Measurements from ENCODE around the gene C13orf42.
"Not testable (repeated sequence)": the region's sequence is repeated elsewhere in the genome, so short reads cannot be mapped to it uniquely, and the experiment has no call there.

C13orf42 gene

GRCh38 chr13:51120873-51121272, 9.8 kb upstream of the C13orf42 start:
- not testable (repeated sequence) for DNase-seq (ENCODE audit: low spot score)

DNA sequence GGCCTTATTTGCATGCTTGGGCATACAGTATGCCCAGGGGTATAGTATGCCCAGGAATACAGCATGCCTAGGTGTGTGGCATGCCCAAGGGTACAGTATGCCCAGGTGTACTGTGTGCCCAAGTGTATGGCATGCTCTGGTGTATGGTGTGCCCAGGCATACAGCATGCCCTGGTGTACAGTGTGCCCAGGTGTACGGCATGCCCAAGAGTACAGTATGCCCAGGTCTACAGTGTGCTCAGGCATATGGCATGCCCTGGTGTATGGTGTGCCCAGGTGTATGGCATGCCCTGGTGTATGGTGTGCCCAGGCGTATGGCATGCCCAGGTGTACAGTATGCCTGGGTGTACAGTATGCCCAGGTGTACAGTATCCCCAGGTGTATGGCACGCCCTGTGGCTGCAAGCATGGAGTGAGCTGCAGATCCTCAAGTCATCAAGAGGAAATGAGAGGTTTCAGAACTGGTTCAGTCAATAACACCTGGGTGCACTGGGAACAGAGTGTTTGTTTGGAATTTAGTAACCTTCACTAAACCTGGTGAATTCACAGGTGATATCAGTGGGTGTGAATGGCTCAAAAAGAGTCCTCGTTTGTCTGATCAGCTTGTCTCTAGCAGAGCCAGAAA, 7.8 kb upstream of the C13orf42 start:
- DNase-seq (ENCODE audit: low spot score) = no peak

DNA sequence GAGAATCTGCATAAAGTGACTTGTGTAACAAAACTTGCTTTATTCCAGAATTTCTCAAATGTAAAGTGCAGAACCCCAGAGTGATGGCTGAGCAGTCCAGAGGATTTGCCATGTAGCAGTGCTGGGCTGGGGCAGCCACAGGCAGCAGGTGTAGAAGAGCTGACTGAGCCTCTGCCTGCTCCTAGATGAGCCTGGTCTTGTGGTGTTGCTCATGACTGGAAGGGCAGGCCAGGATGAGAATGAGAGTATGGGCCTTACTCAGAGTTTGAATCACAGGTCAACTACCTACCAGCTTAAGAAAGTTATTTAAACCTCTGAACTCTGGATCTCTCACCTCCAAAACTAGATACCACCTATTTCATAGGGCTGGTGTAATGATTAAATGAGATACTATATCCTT, 2.9 kb upstream of the C13orf42 start:
- no peak for DNase-seq (ENCODE audit: low spot score)

- no peak for DNase-seq (ENCODE audit: low spot score)
These were observed 2.3 kb upstream of the C13orf42 start for GRCh38 chr13:51113186-51113881.

DNA sequence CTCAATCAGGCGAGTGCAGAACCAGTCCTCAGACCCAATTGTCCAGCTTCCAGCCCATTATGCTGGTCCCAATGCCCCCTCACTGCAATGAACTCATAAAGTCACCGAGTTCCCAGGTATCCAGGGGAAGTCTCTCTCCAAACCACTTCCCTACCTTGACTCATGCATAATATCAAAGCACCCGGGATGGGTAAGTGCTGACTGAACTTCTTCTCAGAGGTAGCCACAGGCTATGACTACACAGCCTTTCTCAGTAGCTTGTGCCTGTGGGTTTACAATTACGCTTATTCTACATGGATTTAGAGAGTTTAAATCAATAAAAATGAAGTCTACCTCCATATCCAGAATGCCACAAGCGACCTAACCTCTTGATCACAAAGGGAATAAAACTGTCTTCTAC, 1.7 kb upstream of the C13orf42 start:
- no peak for DNase-seq (ENCODE audit: low spot score)

DNA sequence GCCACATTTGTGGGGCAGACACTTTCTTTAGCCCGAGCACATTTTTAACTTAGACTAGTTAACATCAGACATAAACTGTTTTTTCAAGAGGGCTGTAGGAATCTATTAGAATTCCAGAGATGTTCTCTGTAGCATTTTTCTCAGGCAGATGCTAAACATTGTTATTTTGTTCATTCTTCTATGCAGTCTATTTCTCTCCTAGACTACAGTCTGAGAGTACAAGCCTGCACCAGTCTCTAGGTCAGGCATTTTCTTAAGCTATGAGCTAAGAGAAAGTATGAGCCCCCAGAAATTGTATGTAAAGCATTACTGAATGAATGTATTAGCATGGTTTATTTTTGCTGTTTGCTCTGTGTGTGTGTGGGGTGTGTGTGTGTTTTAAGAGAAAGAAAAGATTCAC, 923 bp upstream of the C13orf42 start:
- no peak for DNase-seq (ENCODE audit: low spot score)

- DNase-seq (ENCODE audit: low spot score) = no peak
These were observed 3.1 kb downstream of the C13orf42 start for GRCh38 chr13:51107996-51108395.

GRCh38 chr13:51105046-51105445, 6.0 kb downstream of the C13orf42 start:
- DNase-seq (ENCODE audit: low spot score) = no peak

DNA sequence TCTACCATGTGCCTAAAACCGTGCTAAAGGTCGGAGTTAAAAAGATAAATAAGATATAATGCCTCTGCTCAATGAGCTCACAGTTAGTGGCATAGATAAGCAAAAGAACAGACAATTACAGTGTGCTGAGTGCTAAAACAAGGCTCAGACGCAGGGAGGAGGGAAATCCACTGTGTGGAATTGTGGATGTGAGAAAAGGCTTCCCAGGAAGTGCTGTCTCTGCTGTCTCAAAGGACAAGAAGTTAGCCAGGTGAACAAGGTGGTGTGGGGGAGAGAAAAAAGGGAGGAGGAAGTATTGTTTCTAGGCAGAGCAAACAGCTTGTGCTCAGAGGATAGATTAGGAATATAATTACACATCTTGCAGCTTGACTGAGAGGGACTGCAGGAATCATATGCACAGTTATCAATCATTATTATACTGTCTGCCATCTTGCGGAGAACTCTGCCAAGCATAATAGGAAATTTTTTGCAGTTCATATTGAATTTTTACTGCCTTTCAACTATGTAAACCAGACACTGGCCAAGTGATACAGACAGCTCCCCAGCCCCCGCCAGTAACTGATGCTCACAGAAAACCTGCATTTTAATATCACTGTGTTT, 9.3 kb downstream of the C13orf42 start:
- no peak for DNase-seq (ENCODE audit: low spot score)

DNA sequence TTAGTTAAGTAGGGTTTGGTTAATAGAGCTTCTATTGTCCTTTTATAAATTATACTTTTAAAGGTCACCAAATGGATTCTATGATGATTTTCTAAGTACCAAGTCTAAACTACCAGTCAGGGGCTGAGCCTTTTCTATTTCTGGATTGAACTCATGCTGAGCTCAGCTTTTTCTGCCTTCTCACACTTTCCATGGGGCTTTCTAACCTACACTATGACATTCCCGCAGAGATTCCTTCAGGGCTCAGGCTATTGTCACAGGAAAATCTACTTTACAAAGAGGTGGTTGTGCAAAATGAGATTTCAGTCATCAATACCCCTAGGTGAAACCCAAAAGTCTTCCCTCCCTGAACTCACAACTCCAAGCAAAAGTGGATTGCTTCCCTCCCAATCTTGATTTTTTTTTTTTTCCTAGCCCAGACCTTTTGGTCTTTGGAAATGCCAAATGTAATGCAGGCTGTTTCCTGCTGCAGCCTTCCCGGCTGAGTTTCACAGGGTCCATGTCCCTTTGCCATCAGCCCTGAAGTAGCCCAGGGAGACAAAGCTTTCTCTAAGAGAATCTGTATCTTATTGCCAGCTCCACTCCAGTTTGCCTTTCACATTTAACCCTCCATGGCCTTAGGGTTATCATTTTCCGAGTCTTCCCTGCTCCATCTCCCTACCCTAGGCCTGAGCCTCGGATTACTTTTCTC, 13.6 kb downstream of the C13orf42 start:
- DNase-seq (ENCODE audit: low spot score) = no peak

DNA sequence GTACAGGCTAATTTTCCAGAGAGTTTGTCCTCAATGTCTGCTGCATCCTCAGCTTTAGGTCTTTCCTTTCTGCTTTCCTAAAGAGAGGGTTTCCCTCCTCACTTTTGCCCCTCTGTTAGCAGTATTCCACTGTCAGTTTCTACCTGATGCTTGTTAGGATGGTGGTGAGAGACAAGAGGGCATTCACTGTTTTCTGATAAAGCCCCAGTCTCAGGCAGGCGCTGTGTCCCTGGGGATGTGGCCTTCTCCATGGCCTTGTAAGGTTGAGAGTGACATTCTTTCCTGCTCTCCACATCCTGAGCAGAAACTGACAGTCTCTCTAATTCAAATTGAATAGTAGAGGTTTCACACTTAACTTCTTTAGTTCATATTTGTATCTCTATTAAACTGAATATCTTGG, 14.9 kb downstream of the C13orf42 start:
- DNase-seq (ENCODE audit: low spot score) = no peak

DNA sequence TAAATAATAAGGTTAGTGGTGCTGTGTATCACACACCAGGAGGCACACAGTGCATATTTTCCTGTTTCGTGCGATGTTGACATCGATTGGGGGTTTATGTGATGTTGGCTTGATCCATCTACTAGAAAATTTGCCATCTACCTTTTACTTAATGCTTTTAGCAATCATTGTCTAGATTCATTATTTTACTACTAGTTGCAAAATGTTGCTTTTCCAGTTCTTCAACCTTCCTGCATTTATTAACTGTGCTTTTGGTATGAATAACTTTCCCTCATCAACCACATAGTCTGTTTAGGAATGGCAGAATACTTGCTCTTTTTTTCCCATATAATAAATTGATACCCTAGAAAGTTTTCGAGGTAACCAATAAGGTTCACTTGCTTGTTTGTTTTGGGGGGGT, 17.5 kb downstream of the C13orf42 start:
- no peak for DNase-seq (ENCODE audit: low spot score)

DNA sequence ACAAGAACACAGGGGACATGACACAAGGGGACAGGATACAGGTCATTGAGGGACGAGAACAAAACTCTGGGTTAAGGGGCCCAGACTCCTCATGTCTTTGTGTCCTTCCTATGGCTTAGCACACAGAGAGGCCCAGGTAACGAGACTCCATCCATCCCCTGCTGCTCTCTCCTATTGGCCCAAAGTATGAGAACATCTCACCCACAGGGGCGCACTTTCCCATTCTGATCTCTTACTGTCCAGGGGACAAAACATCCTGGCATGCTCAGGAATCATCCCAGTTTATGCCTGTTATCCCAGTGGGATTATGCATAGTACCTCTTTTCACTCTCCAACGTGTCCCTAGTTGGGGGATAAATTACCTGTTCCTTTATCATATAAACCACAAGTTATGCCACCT, 19.2 kb downstream of the C13orf42 start:
- DNase-seq (ENCODE audit: low spot score) = no peak

- DNase-seq (ENCODE audit: low spot score) = no peak
These were observed 27.4 kb downstream of the C13orf42 start for GRCh38 chr13:51083706-51084105.

DNA sequence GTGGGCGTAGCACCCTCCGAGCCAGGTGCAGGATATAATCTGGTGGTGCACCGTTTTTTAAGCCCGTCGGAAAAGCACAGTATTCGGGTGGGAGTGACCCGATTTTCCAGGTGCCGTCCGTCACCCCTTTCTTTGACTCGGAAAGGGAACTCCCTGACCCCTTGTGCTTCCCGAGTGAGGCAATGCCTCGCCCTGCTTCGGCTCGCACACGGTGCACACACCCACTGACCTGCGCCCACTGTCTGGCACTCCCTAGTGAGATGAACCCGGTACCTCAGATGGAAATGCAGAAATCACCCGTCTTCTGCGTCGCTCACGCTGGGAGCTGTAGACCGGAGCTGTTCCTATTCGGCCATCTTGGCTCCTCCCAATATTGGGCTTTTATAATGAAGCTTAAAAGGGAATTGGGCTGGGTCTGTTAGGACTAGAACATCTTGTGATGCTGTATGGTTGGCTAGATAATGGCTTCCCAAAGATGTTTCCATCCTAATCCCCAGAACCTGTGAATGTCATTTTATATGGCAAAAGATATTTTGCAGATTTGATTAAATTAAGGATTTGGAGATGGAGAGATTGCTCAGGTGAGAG, 30.5 kb downstream of the C13orf42 start:
- DNase-seq (ENCODE audit: low spot score) = not testable (repeated sequence)

DNA sequence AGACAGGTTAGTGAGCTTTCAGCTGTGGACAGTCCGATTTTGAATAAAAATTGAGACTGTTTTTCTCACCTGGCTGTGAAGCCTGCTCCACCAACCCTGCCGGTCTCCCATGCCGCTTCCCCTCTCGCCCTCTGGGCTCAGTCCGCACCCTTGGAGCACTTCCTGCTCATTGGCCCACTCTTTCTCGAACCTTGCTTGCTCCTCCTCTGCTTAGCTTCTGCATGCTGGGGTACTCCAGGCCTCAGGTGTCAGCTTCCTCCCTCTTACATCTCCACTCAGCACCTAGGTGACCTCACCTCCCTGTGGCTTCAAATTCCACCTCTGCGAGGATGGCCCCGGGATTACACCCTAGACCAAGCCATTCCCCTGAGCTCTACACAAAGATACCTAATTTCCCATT, 39.6 kb downstream of the C13orf42 start:
- no peak for DNase-seq (ENCODE audit: low spot score)

DNA sequence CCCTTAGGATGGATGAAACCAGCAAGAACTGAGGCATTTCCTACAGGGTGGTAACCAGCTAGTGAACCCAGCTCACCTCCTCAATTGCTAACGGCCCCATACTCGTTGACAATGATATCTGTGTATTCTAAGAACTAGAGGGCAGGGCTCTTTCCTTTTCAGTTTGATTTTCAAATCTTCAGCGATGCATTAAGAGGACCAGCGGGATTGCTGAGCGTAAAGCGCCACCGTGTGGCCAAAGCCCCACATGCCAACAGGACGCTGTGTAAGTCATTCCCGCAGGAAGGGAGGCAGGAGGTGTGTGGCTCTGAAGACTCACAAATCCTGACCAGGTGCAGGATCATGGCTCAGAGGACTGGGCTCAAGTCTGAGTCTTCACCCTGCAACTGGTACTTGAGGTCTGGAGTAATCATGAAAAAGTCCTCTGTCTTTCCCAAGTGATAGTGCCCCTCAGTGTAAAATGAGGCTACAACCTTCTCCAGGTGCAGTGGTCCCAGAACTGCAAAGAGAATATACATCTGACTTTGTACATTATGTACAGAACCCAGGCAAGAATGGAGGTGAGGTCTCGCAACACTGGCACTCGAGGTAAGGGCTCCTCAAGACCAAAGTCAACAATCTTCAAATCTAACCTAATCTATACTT, 40.9 kb downstream of the C13orf42 start:
- peak; percentile 80 for DNase-seq (ENCODE audit: low spot score)

DNA sequence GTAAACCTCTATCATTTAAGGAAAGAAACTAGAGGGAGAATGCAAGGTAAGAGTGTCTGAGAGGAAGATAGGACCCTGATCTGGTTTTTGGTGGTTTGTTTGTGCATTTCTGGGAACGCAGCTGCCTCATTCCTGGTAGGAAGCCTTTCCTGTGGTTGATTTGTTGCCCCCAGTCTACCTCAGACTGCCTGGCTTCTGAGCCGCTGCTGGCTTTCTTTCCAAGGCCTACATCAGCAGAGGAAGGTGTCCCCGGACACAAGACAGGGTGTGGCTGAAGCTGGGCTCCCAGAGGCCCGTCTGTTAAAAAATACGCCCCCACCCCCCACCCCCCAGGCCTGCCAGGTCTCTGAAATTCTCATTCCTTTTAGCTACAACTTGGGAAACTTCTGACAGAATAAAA, 42.6 kb downstream of the C13orf42 start:
- no peak for DNase-seq (ENCODE audit: low spot score)

- DNase-seq (ENCODE audit: low spot score) = no peak
These were observed 43.4 kb downstream of the C13orf42 start for GRCh38 chr13:51067706-51068105.

DNA sequence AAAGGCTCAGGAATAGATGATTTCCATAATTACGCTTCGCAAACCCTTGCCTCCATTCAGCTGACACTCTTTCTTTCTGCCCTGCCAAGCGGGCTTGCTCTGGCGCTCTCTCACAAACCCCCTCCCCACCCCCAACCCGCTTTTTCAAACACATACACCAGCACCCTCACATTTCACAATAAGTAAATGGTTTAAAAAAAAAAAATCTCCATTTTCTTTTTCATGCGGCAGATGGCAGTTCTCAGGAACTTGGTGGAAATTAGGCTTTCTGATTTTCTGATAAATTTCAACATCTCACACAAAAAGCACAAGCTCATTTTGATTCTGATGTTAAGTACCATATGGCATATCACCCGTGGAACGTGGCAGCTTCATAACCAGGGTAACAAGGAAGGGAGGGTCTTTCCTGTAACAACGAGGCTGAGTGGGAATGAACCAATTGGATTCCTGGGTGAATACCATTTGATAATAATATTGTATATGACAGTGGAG, 43.8 kb downstream of the C13orf42 start:
- DNase-seq (ENCODE audit: low spot score) = no peak

- DNase-seq (ENCODE audit: low spot score) = no peak
These were observed 44.8 kb downstream of the C13orf42 start for GRCh38 chr13:51066091-51066831.
